MV-4-11 (cell line): ENCODE measurements around the gene ESYT2.
"Not testable (repeated sequence)": the region's sequence is repeated elsewhere in the genome, so short reads cannot be mapped to it uniquely, and the experiment has no call there.

Experiments used
- DNase-seq: peaks from one replicate; lab custom pipeline; 2025; lab: John Stamatoyannopoulos, UW

ESYT2 gene

GRCh38 chr7:158856883-158857668 is 27.8 kb upstream of the ESYT2 start:
- no peak for DNase-seq

- no peak for DNase-seq
Measured at GRCh38 chr7:158854681-158855081, 25.4 kb upstream of the ESYT2 start.

GRCh38 chr7:158850545-158851102 is 21.3 kb upstream of the ESYT2 start:
- no peak for DNase-seq

- DNase-seq, result no peak
Measured at GRCh38 chr7:158849768-158850544, 20.6 kb upstream of the ESYT2 start.

GRCh38 chr7:158849442-158849767 is 20.1 kb upstream of the ESYT2 start:
- no peak for DNase-seq

- DNase-seq, result no peak
Measured at GRCh38 chr7:158847451-158847866, 18.1 kb upstream of the ESYT2 start.

GRCh38 chr7:158846304-158846703 is 17.0 kb upstream of the ESYT2 start:
- DNase-seq, result no peak

- no peak for DNase-seq
Measured at GRCh38 chr7:158843771-158844170, 14.5 kb upstream of the ESYT2 start.

- no peak for DNase-seq
Measured at GRCh38 chr7:158842486-158842885, 13.2 kb upstream of the ESYT2 start.

- no peak for DNase-seq
Measured at GRCh38 chr7:158840604-158841003, 11.3 kb upstream of the ESYT2 start.

- DNase-seq, result not testable (repeated sequence)
Measured at GRCh38 chr7:158839177-158839576, 9.9 kb upstream of the ESYT2 start.

- no peak for DNase-seq
Measured at GRCh38 chr7:158837790-158838637, 8.7 kb upstream of the ESYT2 start.

GRCh38 chr7:158836692-158837091 is 7.4 kb upstream of the ESYT2 start:
- DNase-seq, result no peak

- peak; percentile 80 for DNase-seq
Measured at GRCh38 chr7:158834878-158835784, 5.8 kb upstream of the ESYT2 start.

GRCh38 chr7:158832994-158833393 is 3.7 kb upstream of the ESYT2 start:
- DNase-seq, result no peak

- no peak for DNase-seq
Measured at GRCh38 chr7:158831738-158832091, 2.4 kb upstream of the ESYT2 start.

- no peak for DNase-seq
Measured at GRCh38 chr7:158830211-158830723, 958 bp upstream of the ESYT2 start.

GRCh38 chr7:158829021-158829341 is 328 bp downstream of the ESYT2 start:
- peak; percentile 52 for DNase-seq

GRCh38 chr7:158828133-158829020 is 932 bp downstream of the ESYT2 start:
- no peak for DNase-seq
